PC-9 (cell line): ENCODE data around the gene TAOK1. TPM values are rescaled to one million over a fixed set of nuclear protein-coding genes. Genes with fewer than 3 reads are reported as not detected.

Experiments used
- BruUV-seq: library from RNA; stranded (reverse); fragments of 400-500 nt; replicated peaks from 2 replicates; lab custom pipeline; 2021; lab: Mats Ljungman, UMichigan
- CTCF ChIA-PET: fragments of 300-600 bp; sonication (Branson Sonifier 250); formaldehyde crosslinking; loops from one replicate; lab custom pipeline; 2022; ENCODE audit warnings: antibody characterized with exemption; lab: Charles Lee
- POLR2A ChIA-PET: fragments of 300-600 bp; sonication (Branson Sonifier 250); formaldehyde crosslinking; loops from one replicate; lab custom pipeline; 2022; ENCODE audit warnings: antibody characterized with exemption; ENCODE audit not compliant: unreplicated experiment; lab: Charles Lee
- DNase-seq, 2 experiments: peaks; one replicate each; pipeline versions ENCODE4 v3.0.0 to v3.0.0-alpha.2; 2015 to 2022; ENCODE audit warnings: mixed read lengths in 1 of 2
- H2AFZ ChIP-seq: fragments of 200-600 bp; sonication (generic); 2 replicates; pipeline ENCODE4 v1.8.1; 2017; ENCODE audit warnings: antibody characterized with exemption
- H3F3A ChIP-seq: fragments of 200-600 bp; sonication (generic); 2 replicates; pipeline ENCODE4 v1.8.1; 2017; ENCODE audit warnings: antibody characterized with exemption, mild to moderate bottlenecking, low read depth; ENCODE audit not compliant: insufficient read depth
- H3K27ac ChIP-seq: fragments of 200-600 bp; sonication (generic); 2 replicates; pipeline ENCODE4 v1.6.1; 2016; ENCODE audit warnings: mixed run types
- H3K27me3 ChIP-seq: fragments of 200-600 bp; sonication (generic); 2 replicates; pipeline ENCODE4 v1.6.1; 2016; ENCODE audit warnings: low read depth, mixed run types; ENCODE audit not compliant: insufficient read depth
- H3K36me3 ChIP-seq: fragments of 200-600 bp; sonication (generic); 2 replicates; pipeline ENCODE4 v1.6.1; 2016; ENCODE audit warnings: low read depth, mixed run types
- H3K4me1 ChIP-seq: fragments of 200-600 bp; sonication (generic); replicated peaks from 2 replicates; pipeline ENCODE4 v1.6.1; 2016; ENCODE audit warnings: mixed run types; ENCODE audit not compliant: insufficient read depth
- H3K4me2 ChIP-seq: fragments of 200-600 bp; sonication (generic); 2 replicates; pipeline ENCODE4 v1.6.1; 2017; ENCODE audit warnings: mixed run types
- H3K4me3 ChIP-seq: fragments of 200-600 bp; sonication (generic); 2 replicates; pipeline ENCODE4 v1.6.1; 2016; ENCODE audit warnings: mixed run types
- H3K79me2 ChIP-seq: fragments of 200-600 bp; sonication (generic); 2 replicates; pipeline ENCODE4 v1.6.1; 2017; ENCODE audit warnings: low read depth, mixed run types
- H3K9me2 ChIP-seq: fragments of 200-600 bp; sonication (generic); 2 replicates; pipeline ENCODE4 v1.8.1; 2017; ENCODE audit warnings: mild to moderate bottlenecking; ENCODE audit not compliant: insufficient read depth
- H3K9me3 ChIP-seq: fragments of 200-600 bp; sonication (generic); 2 replicates; pipeline ENCODE4 v1.8.1; 2016; ENCODE audit warnings: low read depth; ENCODE audit not compliant: insufficient read depth
- H4K20me1 ChIP-seq: fragments of 200-600 bp; sonication (generic); 2 replicates; pipeline ENCODE4 v1.8.1; 2017; ENCODE audit not compliant: insufficient read depth
- EZH2 ChIP-seq: fragments of 200-600 bp; sonication (generic); IDR thresholded peaks from 2 replicates; pipeline ENCODE4 v1.8.0; 2017; ENCODE audit warnings: antibody characterized with exemption, low read depth
- intact Hi-C: fragments of 100-400 bp; cut with micrococcal nuclease; formaldehyde crosslinking; loops from one replicate; pipeline ENCODE4 v1.10.0; 2022; ENCODE audit not compliant: unreplicated experiment
- total RNA-seq: library from RNA; stranded (reverse); gene quantifications from 2 replicates; pipeline ENCODE4 v1.2.3, GENCODE V29; 2021
- TF ChIP-seq, protein P1 (sequence below): fragments of 200-600 bp; sonication (generic); conservative IDR thresholded peaks from 2 replicates; pipeline ENCODE4 v1.6.1; 2017; ENCODE audit warnings: mixed run types, antibody characterized with exemption, mild to moderate bottlenecking, moderate library complexity

The TAOK1 gene
- total RNA-seq, 1 experiment from 2014 or later: 51.1 TPM

DNA sequence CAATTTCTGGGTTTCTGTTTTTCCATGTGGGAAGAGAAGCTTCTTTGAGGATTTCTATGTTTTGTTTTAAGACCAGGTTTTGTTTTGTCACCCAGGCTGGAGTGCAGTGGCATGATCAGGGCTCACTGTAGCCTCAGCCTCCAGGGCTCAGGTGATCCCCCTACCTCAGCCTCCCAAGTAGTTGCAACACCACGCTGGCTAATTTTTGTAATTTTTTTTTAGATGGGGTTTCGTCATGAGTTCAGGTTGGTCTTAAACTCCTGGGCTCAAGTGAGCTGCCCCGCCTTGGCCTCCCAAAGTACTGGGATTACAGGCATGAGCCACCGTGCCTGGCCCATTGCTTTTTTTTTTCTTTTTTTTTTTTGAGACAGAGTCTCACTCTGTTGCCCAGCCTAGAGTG is 25.5 kb upstream of the TAOK1 start:
- peaks cover 6% of the 10 kb centered on the region; the same call in 1 of the 2 replicates for H3K9me3 ChIP-seq
- no peak overlapping the region for H3K4me2 ChIP-seq
- H3K27me3 ChIP-seq: no peaks in the 10 kb centered on the region
- H3K36me3 ChIP-seq: no peaks in the 10 kb centered on the region
- H3K9me2 ChIP-seq: no peaks in the 10 kb centered on the region
- TF ChIP-seq, protein P1, sequence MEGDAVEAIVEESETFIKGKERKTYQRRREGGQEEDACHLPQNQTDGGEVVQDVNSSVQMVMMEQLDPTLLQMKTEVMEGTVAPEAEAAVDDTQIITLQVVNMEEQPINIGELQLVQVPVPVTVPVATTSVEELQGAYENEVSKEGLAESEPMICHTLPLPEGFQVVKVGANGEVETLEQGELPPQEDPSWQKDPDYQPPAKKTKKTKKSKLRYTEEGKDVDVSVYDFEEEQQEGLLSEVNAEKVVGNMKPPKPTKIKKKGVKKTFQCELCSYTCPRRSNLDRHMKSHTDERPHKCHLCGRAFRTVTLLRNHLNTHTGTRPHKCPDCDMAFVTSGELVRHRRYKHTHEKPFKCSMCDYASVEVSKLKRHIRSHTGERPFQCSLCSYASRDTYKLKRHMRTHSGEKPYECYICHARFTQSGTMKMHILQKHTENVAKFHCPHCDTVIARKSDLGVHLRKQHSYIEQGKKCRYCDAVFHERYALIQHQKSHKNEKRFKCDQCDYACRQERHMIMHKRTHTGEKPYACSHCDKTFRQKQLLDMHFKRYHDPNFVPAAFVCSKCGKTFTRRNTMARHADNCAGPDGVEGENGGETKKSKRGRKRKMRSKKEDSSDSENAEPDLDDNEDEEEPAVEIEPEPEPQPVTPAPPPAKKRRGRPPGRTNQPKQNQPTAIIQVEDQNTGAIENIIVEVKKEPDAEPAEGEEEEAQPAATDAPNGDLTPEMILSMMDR: no peak
- TF ChIP-seq EZH2: no peak
- no TSS peak for BruUV-seq
- peaks cover 6% of the 10 kb centered on the region for H3K4me1 ChIP-seq
- no peak overlapping the region for H3K4me3 ChIP-seq
- intact Hi-C loops: loop anchor here (5.0 kb wide), 1 partner anchor 397 kb away; no protein-coding TSS in a partner anchor
- no peak for DNase-seq
- H4K20me1 ChIP-seq: no peaks in the 10 kb centered on the region
- CTCF ChIA-PET: interaction anchor here (0.6 kb wide), 1 partner anchor 16 kb away, joined by 10 read pairs; no protein-coding TSS in a partner anchor
- POLR2A ChIA-PET: no interaction called here
- H3F3A ChIP-seq: peaks cover 12% of the 10 kb centered on the region; the same call in 1 of the 2 replicates
- H2AFZ ChIP-seq: no peak overlapping the region
- no peaks in the 10 kb centered on the region for H3K79me2 ChIP-seq
- no peak overlapping the region for H3K27ac ChIP-seq

- no peak overlapping the region for H3K4me2 ChIP-seq
- no peaks in the 10 kb centered on the region for H3K36me3 ChIP-seq
- peaks cover 13% of the 10 kb centered on the region; the same call in 1 of the 2 replicates for H3F3A ChIP-seq
- no peaks in the 10 kb centered on the region for H3K27me3 ChIP-seq
- H3K79me2 ChIP-seq: no peaks in the 10 kb centered on the region
- no TSS peak for BruUV-seq
- H2AFZ ChIP-seq: no peak overlapping the region
- H3K4me3 ChIP-seq: no peak overlapping the region
- H3K27ac ChIP-seq: no peak overlapping the region
- no peak for DNase-seq
- no peaks in the 10 kb centered on the region for H3K9me2 ChIP-seq
- intact Hi-C loops: loop anchor here (2.0 to 5.0 kb wide), 2 partner anchors 401 to 725 kb away; no protein-coding TSS in a partner anchor
- ChIA-PET CTCF (no interaction called here), POLR2A (no interaction called here)
- peaks cover under 1% of the 10 kb centered on the region; the same call in 1 of the 2 replicates for H3K9me3 ChIP-seq
- H4K20me1 ChIP-seq: no peaks in the 10 kb centered on the region
- peaks cover 6% of the 10 kb centered on the region for H3K4me1 ChIP-seq
- TF ChIP-seq, protein P1: no peak
Measured at GRCh38 chr17:29368161-29368560, 22.0 kb upstream of the TAOK1 start.

GRCh38 chr17:29368926-29369325 is 21.2 kb upstream of the TAOK1 start:
- ChIA-PET POLR2A (no interaction called here), CTCF (interaction anchor here (0.6 to 1.0 kb wide), 2 partner anchors 21 to 157 kb away, joined by 3 to 4 read pairs; partner anchors contain the start of gene TAOK1)
- Histone ChIP-seq H3K27ac (no peak overlapping the region), H3K4me2 (no peak overlapping the region), H3K27me3 (no peaks in the 10 kb centered on the region), H3K36me3 (no peaks in the 10 kb centered on the region), H2AFZ (no peak overlapping the region), H3K4me1 (no peaks in the 10 kb centered on the region), H3K9me3 (no peaks in the 10 kb centered on the region), H3K4me3 (no peak overlapping the region), H4K20me1 (no peaks in the 10 kb centered on the region), H3K9me2 (no peaks in the 10 kb centered on the region), H3F3A (peaks cover 8% of the 10 kb centered on the region; the same call in 1 of the 2 replicates), H3K79me2 (no peaks in the 10 kb centered on the region)
- no TSS peak for BruUV-seq
- intact Hi-C loops: loop anchor here (1.0 to 5.0 kb wide), 3 partner anchors 222 to 724 kb away; no protein-coding TSS in a partner anchor
- no peak for DNase-seq
- no peak for TF ChIP-seq EZH2
- TF ChIP-seq, protein P1: no peak
